NCI-H2029 (cell line): ENCODE data around the gene CARMIL3.
A peak's percentile ranks its signal among the peaks of the same experiment; 100 is the strongest.
"Not testable (repeated sequence)": the region's sequence is repeated elsewhere in the genome, so short reads cannot be mapped to it uniquely, and the experiment has no call there.

ENCODE experiments used
- DNase-seq: peaks from one replicate; lab custom pipeline; 2025; lab: John Stamatoyannopoulos, UW

The CARMIL3 gene

DNA sequence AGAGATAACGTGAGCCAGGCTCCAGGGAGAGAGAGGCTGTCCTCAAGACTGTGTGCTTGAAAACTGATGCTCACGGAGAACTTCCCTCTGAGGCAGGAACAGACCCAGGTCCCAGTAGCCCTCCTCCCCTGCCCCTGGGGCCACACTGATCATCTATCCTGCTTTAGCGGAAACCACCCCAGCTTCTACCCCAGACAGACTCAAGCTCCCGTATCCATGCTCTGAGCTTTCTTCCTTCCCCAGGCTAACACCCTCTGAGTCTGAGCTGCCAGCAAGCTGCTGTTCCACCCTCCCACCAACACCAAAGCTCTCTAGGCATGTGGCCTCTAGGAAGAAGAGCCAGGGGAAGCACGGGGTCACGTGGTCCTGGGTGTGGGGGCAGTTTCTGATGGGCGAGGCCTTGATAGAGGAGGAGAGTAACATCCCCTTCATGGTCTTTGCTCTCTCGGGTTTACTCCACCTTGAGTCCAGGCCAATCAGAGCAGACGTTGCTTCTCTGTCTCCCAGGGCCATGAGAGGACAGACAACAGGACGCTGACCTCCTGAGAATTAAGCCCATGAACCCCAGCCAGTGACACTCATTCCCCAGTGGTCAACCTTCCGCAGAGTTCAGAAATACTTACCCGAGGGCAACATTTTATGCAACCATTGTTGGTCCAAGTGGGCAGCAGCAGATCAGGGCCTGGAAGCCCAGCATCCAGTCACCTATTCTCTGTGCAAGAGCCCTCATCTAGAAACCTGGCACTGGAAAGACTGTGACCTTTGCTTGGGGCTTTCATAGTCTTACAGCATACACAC, 43.7 kb downstream of the CARMIL3 start:
- DNase-seq = no peak

DNA sequence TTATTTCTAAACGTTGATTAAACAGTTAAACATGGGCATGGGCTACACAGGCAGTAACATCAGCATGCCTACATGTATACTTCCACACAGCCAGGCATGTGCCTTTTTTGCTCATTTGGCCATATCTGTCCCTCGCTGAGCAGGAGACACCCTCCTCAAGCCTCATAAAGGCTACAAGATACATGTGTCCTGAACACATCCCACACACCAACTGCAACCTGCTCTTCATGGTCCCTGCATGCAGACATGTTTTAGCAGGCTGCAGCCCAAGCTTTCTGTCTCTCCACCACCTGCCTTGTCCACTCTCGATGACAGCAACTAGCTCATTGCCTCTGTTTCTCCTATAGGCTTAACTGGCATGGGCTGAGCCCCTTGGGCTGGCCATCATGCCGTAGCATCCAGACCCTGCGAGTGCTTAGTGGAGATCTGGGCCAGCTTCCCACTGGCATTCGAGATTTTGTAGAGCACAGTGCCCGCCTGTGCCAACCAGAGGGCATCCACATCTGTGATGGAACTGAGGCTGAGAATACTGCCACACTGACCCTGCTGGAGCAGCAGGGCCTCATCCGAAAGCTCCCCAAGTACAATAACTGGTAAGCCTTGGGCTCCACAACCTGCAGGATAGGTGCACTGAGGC, 44.9 kb downstream of the CARMIL3 start:
- DNase-seq = no peak

DNA sequence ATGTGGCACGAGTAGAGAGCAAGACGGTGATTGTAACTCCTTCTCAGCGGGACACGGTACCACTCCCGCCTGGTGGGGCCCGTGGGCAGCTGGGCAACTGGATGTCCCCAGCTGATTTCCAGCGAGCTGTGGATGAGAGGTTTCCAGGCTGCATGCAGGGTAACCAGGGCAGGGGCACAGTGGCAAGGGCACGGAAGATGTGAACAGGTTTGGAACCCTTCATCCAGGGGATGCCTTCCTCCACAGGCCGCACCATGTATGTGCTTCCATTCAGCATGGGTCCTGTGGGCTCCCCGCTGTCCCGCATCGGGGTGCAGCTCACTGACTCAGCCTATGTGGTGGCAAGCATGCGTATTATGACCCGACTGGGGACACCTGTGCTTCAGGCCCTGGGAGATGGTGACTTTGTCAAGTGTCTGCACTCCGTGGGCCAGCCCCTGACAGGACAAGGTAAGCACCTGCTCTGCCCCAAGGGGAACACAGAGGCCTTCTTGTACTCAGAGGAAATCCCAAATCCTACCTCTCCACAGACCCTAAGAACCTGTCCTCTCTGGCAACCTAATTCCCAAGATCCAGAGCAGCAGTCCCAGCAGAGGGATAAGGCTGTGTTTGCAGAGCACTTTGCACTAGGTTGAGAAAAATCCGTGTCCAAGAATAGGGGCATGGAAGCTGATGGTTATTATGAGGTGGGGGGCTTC, 46.6 kb downstream of the CARMIL3 start:
- no peak for DNase-seq

DNA sequence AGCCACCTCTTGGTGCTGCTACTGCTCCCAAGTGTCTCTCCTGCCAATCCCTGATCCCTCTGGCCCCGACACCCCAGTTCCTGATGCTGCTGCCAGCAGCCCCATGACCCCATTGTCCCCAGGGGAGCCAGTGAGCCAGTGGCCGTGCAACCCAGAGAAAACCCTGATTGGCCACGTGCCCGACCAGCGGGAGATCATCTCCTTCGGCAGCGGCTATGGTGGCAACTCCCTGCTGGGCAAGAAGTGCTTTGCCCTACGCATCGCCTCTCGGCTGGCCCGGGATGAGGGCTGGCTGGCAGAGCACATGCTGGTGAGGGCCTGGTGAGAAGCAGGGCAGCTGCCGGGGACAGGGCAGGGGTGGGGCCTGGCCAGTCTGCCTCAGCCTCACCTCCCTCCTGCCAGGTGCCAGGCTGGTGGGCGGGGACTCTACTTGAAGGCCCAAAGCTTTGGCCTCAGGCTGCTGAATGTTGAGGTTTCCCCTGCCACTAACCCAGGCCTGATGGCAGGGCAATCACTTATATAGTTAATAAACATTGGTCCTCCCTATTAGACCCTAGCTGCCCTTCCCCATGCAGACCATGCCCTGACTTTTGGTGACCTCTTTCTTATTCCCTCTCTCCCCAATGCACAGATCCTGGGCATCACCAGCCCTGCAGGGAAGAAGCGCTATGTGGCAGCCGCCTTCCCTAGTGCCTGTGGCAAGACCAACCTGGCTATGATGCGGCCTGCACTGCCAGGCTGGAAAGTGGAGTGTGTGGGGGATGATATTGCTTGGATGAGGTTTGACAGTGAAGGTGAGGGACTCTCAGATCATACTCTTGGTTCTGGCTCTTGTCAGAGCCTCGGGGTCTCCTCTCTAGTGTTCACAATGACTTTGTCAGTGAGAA, 47.4 kb downstream of the CARMIL3 start:
- no peak for DNase-seq

DNA sequence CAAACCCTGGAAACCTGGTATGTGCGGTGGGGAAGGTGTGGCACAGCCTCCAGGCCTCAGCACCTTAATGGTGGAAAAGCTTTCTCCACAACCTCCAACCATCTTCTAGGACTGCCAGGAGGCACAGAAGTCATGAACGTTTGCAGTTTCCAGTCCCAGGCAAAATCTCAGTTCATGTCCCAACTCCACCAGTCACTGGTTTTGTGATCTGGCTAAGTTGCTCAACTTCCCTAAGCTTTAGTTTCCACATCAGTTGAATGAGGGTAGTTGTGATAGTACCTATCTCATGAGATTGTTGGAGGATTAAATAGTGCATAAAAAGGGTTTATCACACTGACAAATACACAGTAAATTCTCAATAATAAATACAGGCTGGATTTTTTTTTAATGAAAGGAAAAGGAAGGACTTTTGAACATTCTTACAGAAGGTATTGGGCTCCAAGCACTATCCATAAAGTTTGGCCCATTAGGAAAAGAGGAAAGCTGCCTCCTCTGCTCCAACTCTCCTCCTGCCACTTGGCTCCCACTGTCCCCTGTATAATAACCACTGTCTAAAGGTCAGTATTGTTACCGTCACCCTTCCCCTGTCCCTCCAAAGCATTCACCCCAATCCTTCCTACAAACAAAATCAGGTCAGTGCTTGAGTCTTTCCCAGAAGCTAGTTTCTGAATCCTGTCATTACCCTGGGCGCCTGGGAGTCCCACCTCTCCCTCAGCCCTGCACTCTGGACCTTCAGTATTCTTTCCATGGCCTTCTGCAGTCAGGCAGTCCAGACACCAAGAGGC, 48.6 kb downstream of the CARMIL3 start:
- DNase-seq = no peak

DNA sequence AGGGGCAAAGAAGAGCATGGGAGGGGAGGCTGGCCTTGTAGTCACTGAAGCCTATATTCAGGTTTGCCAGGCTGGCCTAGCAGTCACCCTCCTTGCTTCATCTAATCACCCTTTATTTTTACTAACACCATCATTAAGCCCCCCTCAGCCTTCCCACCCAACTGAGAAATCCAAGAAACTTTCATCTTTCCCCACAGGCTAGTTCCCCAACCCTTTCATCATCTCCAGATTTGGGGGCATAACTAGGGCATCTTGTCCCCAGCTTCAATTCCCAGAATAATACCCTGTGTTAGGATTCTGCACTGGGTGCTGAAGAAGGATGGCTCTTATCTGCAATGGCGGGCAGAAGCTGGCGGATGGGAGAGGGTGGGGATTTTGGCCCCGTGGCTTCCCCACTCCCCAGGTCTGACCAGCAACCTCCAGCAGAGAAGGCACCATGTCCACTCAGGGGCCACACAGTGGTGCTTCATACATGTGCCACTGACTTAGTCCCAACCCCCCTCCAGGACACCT, 49.2 kb downstream of the CARMIL3 start:
- DNase-seq = no peak

DNA sequence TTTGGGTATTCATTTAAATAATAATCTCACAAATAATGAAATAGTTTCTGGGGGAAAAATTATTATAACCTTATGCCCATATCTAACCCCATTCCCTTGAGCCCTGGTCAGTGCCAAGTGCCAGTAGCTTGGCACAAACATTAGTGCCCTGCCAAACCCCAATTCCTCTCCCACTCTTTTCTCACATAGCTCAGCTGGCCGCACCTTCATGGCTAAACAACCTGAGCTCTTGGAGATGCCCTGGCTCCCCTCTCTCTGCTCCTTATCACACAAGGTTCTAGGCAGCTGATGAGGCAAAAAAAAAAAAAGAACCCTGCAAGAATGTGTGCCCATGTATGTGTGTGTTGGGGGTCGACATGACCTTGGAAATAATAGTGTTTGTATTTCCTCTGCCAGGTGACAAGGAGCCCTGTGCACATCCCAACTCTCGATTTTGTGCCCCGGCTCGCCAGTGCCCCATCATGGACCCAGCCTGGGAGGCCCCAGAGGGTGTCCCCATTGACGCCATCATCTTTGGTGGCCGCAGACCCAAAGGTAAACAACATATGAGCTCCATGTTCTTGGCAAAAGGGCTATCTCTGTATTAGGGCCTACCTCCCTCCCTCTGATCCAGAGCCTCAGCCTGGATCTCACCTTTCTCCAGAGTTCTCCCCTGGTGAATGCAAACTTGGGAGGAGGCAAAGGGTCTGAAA, 50.7 kb downstream of the CARMIL3 start:
- DNase-seq = no peak

DNA sequence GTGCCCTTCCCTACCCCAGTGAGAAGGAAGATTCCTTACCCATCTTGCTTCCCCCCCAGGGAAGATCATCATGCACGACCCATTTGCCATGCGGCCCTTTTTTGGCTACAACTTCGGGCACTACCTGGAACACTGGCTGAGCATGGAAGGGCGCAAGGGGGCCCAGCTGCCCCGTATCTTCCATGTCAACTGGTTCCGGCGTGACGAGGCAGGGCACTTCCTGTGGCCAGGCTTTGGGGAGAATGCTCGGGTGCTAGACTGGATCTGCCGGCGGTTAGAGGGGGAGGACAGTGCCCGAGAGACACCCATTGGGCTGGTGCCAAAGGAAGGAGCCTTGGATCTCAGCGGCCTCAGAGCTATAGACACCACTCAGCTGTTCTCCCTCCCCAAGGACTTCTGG, 51.6 kb downstream of the CARMIL3 start:
- no peak for DNase-seq

DNA sequence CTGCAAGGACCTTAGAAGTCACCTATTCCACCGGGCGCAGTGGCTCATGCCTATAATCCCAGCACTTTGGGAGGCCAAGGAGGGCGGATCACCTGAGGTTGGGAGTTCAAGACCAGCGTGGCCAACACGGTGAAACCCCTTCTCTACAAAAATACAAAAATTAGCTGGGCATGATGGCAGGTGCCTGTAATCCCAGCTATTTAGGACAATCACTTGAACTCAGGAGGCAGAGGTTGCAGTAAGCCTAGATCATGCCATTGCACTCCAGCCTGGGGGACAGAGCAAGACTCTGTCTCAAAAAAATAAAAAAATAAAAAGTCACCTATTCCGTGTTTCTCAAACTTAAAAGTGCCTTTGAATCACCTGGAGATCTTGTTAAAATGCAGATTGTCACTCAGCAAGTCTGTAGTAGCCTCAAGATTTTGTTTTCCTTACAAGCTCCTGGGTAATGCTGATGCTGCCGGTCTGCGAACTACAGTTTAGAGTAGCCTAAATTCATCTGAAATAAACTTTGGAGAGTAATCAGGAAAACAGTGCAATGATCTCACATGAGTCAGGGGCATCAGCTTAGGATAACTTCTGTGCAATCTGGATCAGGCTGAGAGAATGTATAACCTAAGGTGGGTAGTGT, 53.9 kb downstream of the CARMIL3 start:
- DNase-seq = not testable (repeated sequence)

DNA sequence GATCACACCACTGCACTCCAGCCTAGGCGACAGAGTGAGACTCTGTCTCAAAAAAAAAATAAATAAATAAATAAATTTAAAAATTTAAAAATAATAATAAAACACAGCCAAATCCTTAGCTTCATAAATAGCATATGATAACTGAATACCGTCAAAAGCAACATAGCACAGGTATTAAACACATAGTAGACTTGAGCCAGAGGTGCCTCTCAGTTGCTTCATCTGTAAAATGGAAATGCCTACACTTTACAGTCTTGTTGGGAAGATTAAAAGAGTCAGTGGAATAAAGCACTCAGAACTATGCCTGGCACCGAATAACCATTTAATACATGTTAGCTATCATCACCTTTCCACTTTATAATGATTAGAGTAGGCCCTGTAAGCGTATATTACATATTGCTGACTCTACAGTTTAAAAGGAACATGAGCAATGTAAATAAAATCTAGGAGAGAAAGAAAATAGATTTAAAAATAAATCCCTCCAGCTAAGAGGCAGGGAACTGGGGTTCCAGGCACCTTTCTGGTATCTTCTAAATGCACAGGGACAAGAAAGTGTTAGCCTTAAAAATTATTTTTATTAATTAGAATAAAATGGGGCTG, 55.0 kb downstream of the CARMIL3 start:
- no peak for DNase-seq

DNA sequence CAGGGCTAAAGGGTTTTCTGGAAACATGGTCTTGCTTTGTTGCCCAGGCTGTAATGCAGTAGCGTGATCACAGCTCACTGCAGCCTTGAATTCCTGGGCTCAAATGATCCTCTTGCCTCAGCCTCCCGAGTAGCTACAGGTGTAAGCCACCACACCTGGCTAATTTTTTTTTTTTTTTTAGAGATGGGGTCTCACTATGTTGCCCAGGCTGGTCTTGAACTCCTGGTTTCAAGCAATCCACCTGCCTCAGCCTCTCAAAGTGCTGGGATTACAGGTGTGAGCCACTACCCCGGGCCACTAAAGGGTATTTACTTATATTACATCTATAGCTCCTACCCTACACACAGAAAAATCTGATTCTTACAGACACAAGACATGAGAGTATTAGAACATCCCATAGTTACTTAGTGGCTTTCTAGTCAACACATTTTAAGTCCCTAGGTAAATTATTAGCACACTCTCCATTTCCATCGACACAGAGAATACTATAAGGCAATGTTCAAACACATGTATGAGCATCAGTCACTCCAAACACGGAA, 56.6 kb downstream of the CARMIL3 start:
- no peak for DNase-seq

DNA sequence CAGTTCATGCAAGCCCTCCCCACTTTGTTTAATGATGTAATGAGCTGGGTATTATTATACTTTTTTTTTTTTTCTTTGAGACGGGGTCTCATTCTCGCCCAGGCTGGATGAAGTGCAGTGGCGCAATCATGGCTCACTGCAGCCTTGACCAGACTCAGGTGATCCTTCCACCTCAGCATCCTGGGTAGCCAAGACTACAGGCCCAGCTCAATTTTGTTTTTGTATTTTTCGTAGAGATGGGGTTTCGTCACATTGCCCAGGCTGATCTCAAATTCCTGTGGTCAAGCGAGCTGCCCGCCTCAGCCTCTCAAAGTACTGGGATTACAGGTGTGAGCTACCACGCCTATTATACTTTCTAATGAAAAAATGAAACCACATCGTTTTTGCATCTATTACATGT, 58.3 kb downstream of the CARMIL3 start:
- DNase-seq = no peak

DNA sequence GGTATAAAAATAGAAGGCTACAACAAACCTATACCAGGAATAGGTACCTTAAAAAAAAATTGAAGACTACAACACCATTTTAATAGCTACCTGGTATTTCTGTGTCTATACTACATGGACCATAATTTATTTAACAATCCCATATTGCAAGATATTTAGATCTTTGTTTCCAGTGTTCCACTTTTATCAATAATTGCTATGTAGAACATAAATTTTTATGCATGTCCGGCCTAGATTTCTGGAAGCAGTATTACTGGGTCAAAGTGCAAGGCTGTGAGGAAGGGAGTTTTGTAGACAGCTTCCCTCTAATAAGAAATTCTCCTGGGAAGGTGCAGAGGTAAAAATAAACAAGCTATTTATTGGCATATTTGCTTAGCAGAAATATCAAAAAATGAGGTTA, 58.7 kb downstream of the CARMIL3 start:
- DNase-seq = no peak

DNA sequence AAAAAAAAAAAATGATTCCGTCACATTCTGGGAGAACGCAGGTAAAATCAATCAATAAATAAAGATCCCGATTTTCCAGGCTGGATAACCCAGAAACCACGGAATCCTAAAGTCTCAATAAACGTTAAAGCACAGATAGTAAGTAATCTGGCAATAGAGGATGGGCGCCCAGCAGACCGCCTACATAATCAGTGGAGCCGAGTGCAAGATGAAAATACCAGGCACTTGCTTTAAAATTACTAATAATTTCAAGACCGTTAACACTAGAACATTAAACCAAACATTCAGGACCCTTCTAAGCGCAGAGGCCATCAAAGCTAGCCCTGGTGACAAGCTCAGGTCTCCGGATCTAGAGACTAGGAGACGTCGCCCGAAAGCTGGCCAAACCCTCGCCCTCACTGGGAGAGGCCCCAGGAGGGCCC, 61.6 kb downstream of the CARMIL3 start:
- DNase-seq = no peak

DNA sequence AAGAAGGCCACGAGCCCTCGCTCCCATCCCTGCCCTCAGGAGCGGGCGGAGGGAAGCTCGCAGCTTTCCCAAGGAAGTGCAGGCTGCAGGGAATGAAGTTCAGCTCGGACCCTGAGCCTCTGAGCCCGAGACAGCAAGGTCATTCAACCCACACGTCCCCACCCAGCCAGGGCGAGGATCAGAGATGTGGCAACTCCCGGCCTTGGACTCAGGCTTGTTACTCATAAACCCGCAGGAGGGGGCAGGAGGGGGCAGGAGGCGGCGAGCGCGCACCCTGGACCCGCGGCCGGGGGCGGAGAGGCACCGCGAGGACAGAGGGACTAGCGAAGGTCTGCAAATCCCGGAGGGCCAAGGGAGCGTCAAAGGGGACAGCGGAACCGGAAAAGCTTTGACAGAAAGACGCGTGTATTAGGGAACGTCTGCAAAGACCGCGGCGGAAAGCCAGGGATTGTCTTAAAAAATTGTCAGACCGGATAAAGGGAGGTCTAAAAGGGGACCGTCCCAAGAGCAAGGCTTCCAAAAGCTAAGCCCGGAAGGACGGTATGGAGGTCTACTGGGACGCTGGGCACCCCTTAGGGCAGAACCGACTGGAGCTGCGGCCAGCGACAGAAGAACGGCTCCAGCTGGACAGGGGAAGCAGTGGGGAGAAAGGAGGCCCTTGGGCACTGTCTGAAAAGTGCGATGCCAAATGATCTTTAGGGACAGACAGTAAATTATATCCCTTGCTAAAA, 62.2 kb downstream of the CARMIL3 start:
- peak; percentile 87 for DNase-seq

DNA sequence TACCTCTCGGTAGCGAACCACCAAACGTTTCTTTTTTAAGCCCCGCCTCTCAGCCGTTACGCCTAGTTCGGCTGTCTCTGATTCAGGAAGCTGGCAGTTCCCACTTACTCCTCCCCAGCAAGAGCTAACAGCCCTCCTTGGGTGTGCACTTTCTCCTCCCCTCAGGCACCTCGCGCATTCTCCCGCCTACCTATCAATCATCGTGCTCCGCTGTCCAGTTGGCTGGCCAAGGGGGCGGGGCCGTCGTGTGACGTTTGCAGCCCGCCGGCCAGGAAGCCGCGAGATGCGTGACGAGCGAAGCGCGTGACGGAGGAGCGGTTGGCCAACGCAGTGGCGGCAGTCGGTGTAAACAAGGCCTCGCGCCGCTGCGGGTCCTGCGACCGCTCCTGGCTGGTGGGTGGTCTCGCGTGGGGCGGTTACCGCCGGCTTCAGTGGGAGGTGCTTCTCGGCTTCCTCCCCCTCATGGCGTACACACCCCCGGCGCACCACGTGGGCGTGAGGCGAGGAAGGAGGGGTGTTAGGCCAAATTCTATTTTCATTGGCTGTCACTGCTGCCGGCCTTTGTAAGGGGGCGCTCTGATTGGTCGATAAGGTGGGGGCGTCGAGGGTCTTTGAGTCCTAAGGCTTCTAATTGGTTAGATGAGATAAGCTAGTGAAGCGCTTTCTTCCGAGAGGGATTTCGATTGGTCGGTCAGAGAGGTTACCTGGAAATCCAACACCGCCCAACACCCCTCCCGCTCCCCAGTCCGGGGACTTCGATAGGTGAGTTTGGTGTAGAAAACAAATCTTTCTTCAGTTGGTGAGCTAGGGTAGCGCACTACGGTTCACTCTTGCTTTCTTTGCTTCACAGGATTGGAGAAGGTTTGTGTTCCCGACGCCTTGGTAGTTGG, 63.0 kb downstream of the CARMIL3 start, which contains the start of the genes DCAF11 and NRL:
DCAF11 (plus strand) TSS at position 246 of the 890 bp plus-strand sequence. CDS start 818 bp downstream, outside the sequence.
NRL (minus strand) TSS at position 418 of the 890 bp plus-strand sequence. CDS start 32,101 bp downstream, outside the sequence.
- DNase-seq = peak; percentile 99
